ENCODE measurements around the gene B3GNT3. TPM values are rescaled to one million over a fixed set of nuclear protein-coding genes. Genes with fewer than 3 reads are reported as not detected.

The B3GNT3 gene
- total RNA-seq, 2 donors from 2014 or later = 0.70 to 1.2 TPM

GRCh38 chr19:17757125-17757524 is 37.8 kb upstream of the B3GNT3 start:
- WGBS, 2 experiments (ENCODE audit: insufficient coverage in 1 of 2, insufficient read length in 1 of 2) = 91 to 96% methylated on average over 7 to 9 of the region's 9 CpGs
- H3K4me3 Mint-ChIP-seq = no peak overlapping the region
- H3K36me3 ChIP-seq (ENCODE audit: control insufficient read depth, insufficient read depth, low read length) = no peaks in the 10 kb centered on the region
- no peak overlapping the region for H3K27ac ChIP-seq (ENCODE audit: low read depth, low read length)
- no peaks in the 10 kb centered on the region for H3K27me3 Mint-ChIP-seq (ENCODE audit: insufficient read depth)
- H3K36me3 Mint-ChIP-seq (ENCODE audit: low read depth) = no peaks in the 10 kb centered on the region
- no peak overlapping the region for H3K9ac ChIP-seq (ENCODE audit: extremely low read depth, low read length, poor library complexity, severe bottlenecking)
- H3K27me3 ChIP-seq (ENCODE audit: control insufficient read depth, insufficient read depth, low read length, poor library complexity, severe bottlenecking) = no peaks in the 10 kb centered on the region
- H3K4me1 ChIP-seq (ENCODE audit: control insufficient read depth, insufficient read depth, low read length) = no peaks in the 10 kb centered on the region
- no peaks in the 10 kb centered on the region for H3K9me3 Mint-ChIP-seq
- DNase-seq = no peak
- H3K4me1 Mint-ChIP-seq = no peaks in the 10 kb centered on the region
- H3K9me3 ChIP-seq (ENCODE audit: control insufficient read depth, low read length) = no peaks in the 10 kb centered on the region
- no peak overlapping the region for H3K27ac Mint-ChIP-seq
- no peak overlapping the region for H3K4me3 ChIP-seq (ENCODE audit: low read length)
- no peak for TF ChIP-seq CTCF (conservative IDR thresholded peaks at IDR 0.05)

- H3K27me3 ChIP-seq (ENCODE audit: control insufficient read depth, insufficient read depth, low read length, poor library complexity, severe bottlenecking) = no peaks in the 10 kb centered on the region
- H3K9me3 Mint-ChIP-seq = no peaks in the 10 kb centered on the region
- no peak overlapping the region for H3K9ac ChIP-seq (ENCODE audit: extremely low read depth, low read length, poor library complexity, severe bottlenecking)
- H3K27ac ChIP-seq (ENCODE audit: low read depth, low read length) = no peak overlapping the region
- H3K4me3 ChIP-seq (ENCODE audit: low read length) = no peak overlapping the region
- no peaks in the 10 kb centered on the region for H3K36me3 ChIP-seq (ENCODE audit: control insufficient read depth, insufficient read depth, low read length)
- no peak overlapping the region for H3K27ac Mint-ChIP-seq
- no peak overlapping the region for H3K4me3 Mint-ChIP-seq
- H3K4me1 Mint-ChIP-seq = no peaks in the 10 kb centered on the region
- no peak for DNase-seq
- 87 to 94% methylated on average over 4 to 5 of the region's 5 CpGs for WGBS, 2 experiments (ENCODE audit: insufficient coverage in 1 of 2, insufficient read length in 1 of 2)
- no peaks in the 10 kb centered on the region for H3K36me3 Mint-ChIP-seq (ENCODE audit: low read depth)
- TF ChIP-seq CTCF (conservative IDR thresholded peaks at IDR 0.05) = no peak
- no peaks in the 10 kb centered on the region for H3K4me1 ChIP-seq (ENCODE audit: control insufficient read depth, insufficient read depth, low read length)
- H3K9me3 ChIP-seq (ENCODE audit: control insufficient read depth, low read length) = no peaks in the 10 kb centered on the region
- no peaks in the 10 kb centered on the region for H3K27me3 Mint-ChIP-seq (ENCODE audit: insufficient read depth)
These were observed 36.4 kb upstream of the B3GNT3 start for GRCh38 chr19:17758515-17758914.

- no peaks in the 10 kb centered on the region for H3K36me3 Mint-ChIP-seq (ENCODE audit: low read depth)
- no peaks in the 10 kb centered on the region for H3K27me3 Mint-ChIP-seq (ENCODE audit: insufficient read depth)
- H3K4me3 ChIP-seq (ENCODE audit: low read length) = no peak overlapping the region
- no peaks in the 10 kb centered on the region for H3K9me3 ChIP-seq (ENCODE audit: control insufficient read depth, low read length)
- H3K4me3 Mint-ChIP-seq = no peak overlapping the region
- no peak overlapping the region for H3K9ac ChIP-seq (ENCODE audit: extremely low read depth, low read length, poor library complexity, severe bottlenecking)
- H3K4me1 ChIP-seq (ENCODE audit: control insufficient read depth, insufficient read depth, low read length) = no peaks in the 10 kb centered on the region
- H3K4me1 Mint-ChIP-seq = no peaks in the 10 kb centered on the region
- no peak overlapping the region for H3K27ac Mint-ChIP-seq
- H3K36me3 ChIP-seq (ENCODE audit: control insufficient read depth, insufficient read depth, low read length) = no peaks in the 10 kb centered on the region
- no peaks in the 10 kb centered on the region for H3K9me3 Mint-ChIP-seq
- WGBS, 2 experiments (ENCODE audit: insufficient coverage in 1 of 2, insufficient read length in 1 of 2) = 81 to 86% methylated on average over 2 to 4 of the region's 4 CpGs
- no peak for DNase-seq
- no peak for TF ChIP-seq CTCF (conservative IDR thresholded peaks at IDR 0.05)
- no peak overlapping the region for H3K27ac ChIP-seq (ENCODE audit: low read depth, low read length)
- H3K27me3 ChIP-seq (ENCODE audit: control insufficient read depth, insufficient read depth, low read length, poor library complexity, severe bottlenecking) = no peaks in the 10 kb centered on the region
These were observed 33.8 kb upstream of the B3GNT3 start for GRCh38 chr19:17761148-17761547.

Measured in endodermal cell (in vitro differentiated cells).